K562 (cell line): Measurements from ENCODE around the gene PADI4. TPM values are rescaled to one million over a fixed set of nuclear protein-coding genes. Genes with fewer than 3 reads are reported as not detected.
A peak's percentile ranks its signal among the peaks of the same experiment; 100 is the strongest.

ENCODE experiments used
- ATAC-seq: fragments of 200-7000 bp; cut with Tn5 transposase; 3 replicates; pipeline ENCODE4 v1.9.1; 2020; ENCODE audit warnings: moderate library complexity
- BruUV-seq: library from RNA; stranded (reverse); fragments of 400-500 nt; replicated peaks from 2 replicates; lab custom pipeline; 2021; lab: Mats Ljungman, UMichigan
- CTCF ChIA-PET: fragments of 300-600 bp; formaldehyde crosslinking; extraction: SDS; loops from one replicate; lab custom pipeline; 2021; ENCODE audit warnings: low intra/inter-chr PET ratio; lab: Yijun Ruan, JAX
- POLR2A ChIA-PET: fragments of 300-600, 350-650 bp; sonication (Branson Sonifier 250); formaldehyde crosslinking; extraction: SDS; loops from one replicate; lab custom pipeline; 2021; ENCODE audit warnings: antibody characterized with exemption, inconsistent platforms; lab: Yijun Ruan, JAX
- DNase-seq, 4 experiments: peaks; one replicate each; pipeline versions ENCODE4 v3.0.0 to v3.0.0-alpha.2; 2011 to 2018; ENCODE audit warnings: low spot score in 3 of 4, mixed read lengths in 3 of 4; ENCODE audit errors: extremely low read depth in 1 of 4
- FAIRE-seq: peaks from 2 replicates; lab custom pipeline; 2011; peaks lifted over from hg19 to GRCh38; lab: Jason Lieb, UNC
- H2AFZ ChIP-seq: 2 replicates; pipeline ENCODE4 v1.6.0; 2011; ENCODE audit warnings: low read depth, low read length, control low read depth, inconsistent platforms
- H3K27ac ChIP-seq: fragments of 200-600 bp; 3 replicates; pipeline ENCODE4 v1.8.0; 2011; ENCODE audit warnings: low read depth, mild to moderate bottlenecking, control low read depth, inconsistent platforms, low read length, moderate library complexity, mixed read lengths; ENCODE audit errors: extremely low read depth
- H3K27me3 ChIP-seq, 2 experiments: fragments of 300-600 bp in 1 of 2; 2 replicates in 1 of 2; 3 replicates in 1 of 2; pipeline versions ENCODE4 v1.6.0 to v1.8.0; 2011; ENCODE audit warnings: inconsistent platforms in 2 of 2, low read length in 2 of 2, mild to moderate bottlenecking in 1 of 2, mixed read lengths in 1 of 2, moderate library complexity in 1 of 2; ENCODE audit not compliant: control insufficient read depth in 2 of 2, insufficient read depth in 2 of 2
- H3K36me3 ChIP-seq: fragments of 300-600 bp; 3 replicates; pipeline ENCODE4 v1.8.0; 2011; ENCODE audit warnings: mild to moderate bottlenecking, low read length, inconsistent platforms; ENCODE audit not compliant: control insufficient read depth, insufficient read depth
- H3K4me1 ChIP-seq, 2 experiments: fragments of 200-600 bp in 1 of 2; replicated peaks in 1 of 2; 2 replicates in 1 of 2; 3 replicates in 1 of 2; pipeline versions ENCODE4 v1.5.1 to v1.8.0; 2011; ENCODE audit warnings: inconsistent platforms in 2 of 2, low read length in 2 of 2, mild to moderate bottlenecking in 1 of 2, mixed read lengths in 1 of 2, moderate library complexity in 1 of 2; ENCODE audit not compliant: control insufficient read depth in 2 of 2, insufficient read depth in 2 of 2
- H3K4me2 ChIP-seq: 2 replicates; pipeline ENCODE4 v1.6.1; 2011; ENCODE audit warnings: low read length, control low read depth, inconsistent platforms, mixed read lengths; ENCODE audit not compliant: insufficient read depth
- H3K4me3 ChIP-seq: fragments of 200-600 bp; sonication (generic), shearing (Covaris generic); 2 replicates; pipeline ENCODE4 v1.5.1; 2016; ENCODE audit warnings: control low read depth, inconsistent platforms
- H3K79me2 ChIP-seq: fragments of 200-600 bp; 3 replicates; pipeline ENCODE4 v1.8.0; 2011; ENCODE audit warnings: low read length, inconsistent platforms; ENCODE audit not compliant: control insufficient read depth, insufficient read depth
- H3K9ac ChIP-seq, 2 experiments: 2 replicates each; pipeline versions ENCODE4 v1.6.0 to v1.6.1; 2011; ENCODE audit warnings: low read depth in 2 of 2, low read length in 2 of 2, control low read depth in 1 of 2, inconsistent platforms in 1 of 2, mild to moderate bottlenecking in 1 of 2, mixed read lengths in 1 of 2; ENCODE audit not compliant: insufficient read depth in 1 of 2
- H3K9me1 ChIP-seq: one replicate; pipeline ENCODE4 v1.6.0; 2011; ENCODE audit warnings: inconsistent platforms, mild to moderate bottlenecking, low read length, moderate library complexity; ENCODE audit not compliant: control insufficient read depth, insufficient read depth
- H3K9me3 ChIP-seq: replicated peaks from 2 replicates; pipeline ENCODE4 v1.5.1; 2011; ENCODE audit warnings: low read depth, low read length, inconsistent platforms; ENCODE audit not compliant: control insufficient read depth, insufficient read depth
- H4K20me1 ChIP-seq: replicated peaks from 2 replicates; pipeline ENCODE4 v1.6.1; 2011; ENCODE audit warnings: low read length, inconsistent platforms, mixed read lengths; ENCODE audit not compliant: control insufficient read depth, insufficient read depth
- CBX1 ChIP-seq: sonication (generic); IDR thresholded peaks from 2 replicates; pipeline ENCODE4 v1.6.1; 2016; ENCODE audit warnings: antibody characterized with exemption, low read depth, mild to moderate bottlenecking
- CEBPZ ChIP-seq: fragments of 150-350 bp; IDR thresholded peaks from 2 replicates; pipeline ENCODE4 v1.6.1; 2014; ENCODE audit warnings: low read depth, mild to moderate bottlenecking, low read length, borderline replicate concordance
- CREB1 ChIP-seq, 2 experiments: sonication (generic) in 1 of 2; formaldehyde crosslinking in 1 of 2; IDR thresholded peaks; 2 replicates each; pipeline versions ENCODE4 v1.6.1 to v1.8.0; 2012 to 2022; ENCODE audit warnings: inconsistent platforms in 1 of 2, mild to moderate bottlenecking in 1 of 2, missing genetic modification reagents in 1 of 2, moderate library complexity in 1 of 2
- DMBX1 ChIP-seq: fragments of 250-450 bp; sonication (Bioruptor Pico); IDR thresholded peaks from 2 replicates; pipeline ENCODE4 v1.8.0; 2022; ENCODE audit warnings: inconsistent platforms, mild to moderate bottlenecking, moderate library complexity, borderline replicate concordance
- FOSL1 ChIP-seq: fragments of 200-800 bp; sonication (Bioruptor generic); conservative IDR thresholded peaks from 2 replicates; pipeline ENCODE4 v1.6.1; 2016; ENCODE audit warnings: missing genetic modification characterization, missing compliant biosample characterization
- GTF2F1 ChIP-seq: IDR thresholded peaks from 2 replicates; pipeline ENCODE4 v1.6.1; 2011; ENCODE audit warnings: low read depth, low read length, improper control_type of control experiment
- HEY1 ChIP-seq: fragments of 250-450 bp; sonication (Bioruptor Pico); IDR thresholded peaks from 2 replicates; pipeline ENCODE4 v1.5.0; 2020; ENCODE audit warnings: mild to moderate bottlenecking, moderate library complexity, borderline replicate concordance
- JUND ChIP-seq, 2 experiments: IDR thresholded peaks; 2 replicates in 1 of 2; 3 replicates in 1 of 2; pipeline ENCODE4 v1.6.1; 2011; ENCODE audit warnings: borderline replicate concordance in 2 of 2, low read depth in 2 of 2, low read length in 2 of 2, improper control_type of control experiment in 1 of 2, missing biosample characterization in 1 of 2, missing genetic modification characterization in 1 of 2, missing genetic modification reagents in 1 of 2
- NUFIP1 ChIP-seq: fragments of 450-650 bp; IDR thresholded peaks from 2 replicates; pipeline ENCODE4 v1.6.1; 2018; ENCODE audit not compliant: partially characterized antibody
- SMARCA4 ChIP-seq: fragments of 450-650 bp; IDR thresholded peaks from 2 replicates; pipeline ENCODE4 v1.6.1; 2016
- ZBTB2 ChIP-seq: fragments of 450-650 bp; IDR thresholded peaks from 2 replicates; pipeline ENCODE4 v1.6.1; 2016; ENCODE audit warnings: antibody characterized with exemption
- ZFP30 ChIP-seq: fragments of 250-450 bp; sonication (Bioruptor Pico); IDR thresholded peaks from 2 replicates; pipeline ENCODE4 v1.8.0; 2022; ENCODE audit warnings: moderate library complexity, mild to moderate bottlenecking, inconsistent platforms, borderline replicate concordance
- ZNF140 ChIP-seq: fragments of 250-450 bp; sonication (Bioruptor Pico); IDR thresholded peaks from 2 replicates; pipeline ENCODE4 v1.8.0; 2021; ENCODE audit warnings: moderate library complexity, mild to moderate bottlenecking, inconsistent platforms
- ZNF77 ChIP-seq: fragments of 250-450 bp; sonication (Bioruptor Pico); IDR thresholded peaks from 2 replicates; pipeline ENCODE4 v1.5.0; 2020
- WGBS: fragments of 100-300 bp; shearing (Covaris generic); methylation state at CpG from one replicate; pipeline ENCODE4 v1.1.6; 2016; ENCODE audit warnings: low coverage, mixed read lengths; ENCODE audit not compliant: insufficient coverage; ENCODE audit errors: missing lambda C conversion rate; 5-methylcytosine and 5-hydroxymethylcytosine counted together
- in situ Hi-C: fragments of 300-500 bp; cut with MboI; formaldehyde crosslinking; loops from 4 replicates; pipeline ENCODE4 v1.15.0; 2018; ENCODE audit warnings: inconsistent platforms, mixed read lengths
- intact Hi-C: fragments of 100-400 bp; cut with micrococcal nuclease; formaldehyde crosslinking; loops from 2 replicates; pipeline ENCODE4 v1.14.2; 2022
- polyA plus RNA-seq, 8 experiments: library from polyadenylated mRNA; depleted of rRNA in 4 of 8; stranded (reverse) in 5 of 8; unstranded in 3 of 8; fragments of >200 nt; fragmentation: Nextera tagmentation in 2 of 8; fragmentation: Illumina TruSeq in 1 of 8; extraction: Ambion mirVana in 2 of 8; extraction: Trizol in 1 of 8; gene quantifications; 2 replicates each; pipeline versions ENCODE4 v1.2.1 to v1.2.3, GENCODE V29; 2011 to 2014; ENCODE audit warnings: inconsistent platforms in 1 of 8, missing spikeins in 1 of 8
- total RNA-seq, 7 experiments: library from RNA; depleted of rRNA in 6 of 7; stranded (reverse); fragments of >200 nt in 6 of 7; fragmentation: Illumina TruSeq in 2 of 7; extraction: Trizol in 2 of 7; gene quantifications; 2 replicates each; pipeline versions ENCODE4 v1.2.1 to v1.2.3, GENCODE V29; 2011 to 2021; ENCODE audit warnings: low replicate concordance in 1 of 7

The PADI4 gene
- total and polyA plus RNA-seq, 9 of the 15 experiments (the other 6 are each of a cell fraction or from before 2014, with no cell fraction given) = 0.22 to 0.33 TPM; not detected in 7

- DNase-seq = no peak
- Histone ChIP-seq H3K36me3 (no peaks in the 10 kb centered on the region), H3K27ac (no peak overlapping the region), H4K20me1 (no peaks in the 10 kb centered on the region), H3K4me2 (no peak overlapping the region), H3K4me1 (no peaks in the 10 kb centered on the region), H3K9ac (no peak overlapping the region), H3K9me3 (no peaks in the 10 kb centered on the region), H3K4me3 (no peak overlapping the region), H3K9me1 (no peaks in the 10 kb centered on the region), H3K79me2 (no peaks in the 10 kb centered on the region), H2AFZ (no peak overlapping the region), H3K27me3 (peaks cover 8 to 32% of the 10 kb centered on the region in 2 experiments; a peak in 4 of 5 replicates)
- ATAC-seq = no peak
- FAIRE-seq = no peak
- BruUV-seq = no TSS peak
- intact Hi-C loops = no loop called here
- TF ChIP-seq ZBTB2 (no peak), ZNF77 (CRISPR knock-in tag) (no peak), ZFP30 (CRISPR knock-in tag) (no peak), CBX1 (no peak), CREB1 (IDR thresholded peaks at IDR 0.05) (no peak), CREB1 (CRISPR knock-in tag; IDR thresholded peaks at IDR 0.05) (no peak), FOSL1 (tag) (peak; percentile 43; the same call in 1 of the 2 replicates), HEY1 (no peak), DMBX1 (CRISPR knock-in tag) (no peak), JUND (IDR thresholded peaks at IDR 0.05; ENCODE audit: borderline replicate concordance, low read depth, low read length) (no peak), JUND (tag; IDR thresholded peaks at IDR 0.05; ENCODE audit: borderline replicate concordance, low read depth, low read length) (0 out of 3 replicates have a peak, but pooled peaks have one; percentile 21), SMARCA4 (no peak), CEBPZ (no peak), GTF2F1 (no peak), NUFIP1 (no peak), ZNF140 (CRISPR knock-in tag) (no peak)
- in situ Hi-C loops = no loop called here
- CTCF ChIA-PET = no interaction called here
- POLR2A ChIA-PET = interaction anchor here (0.6 to 1.0 kb wide), 3 partner anchors 9 to 109 kb away, joined by 3 to 4 read pairs (median 3); no protein-coding TSS in a partner anchor
- 2% methylated on average over 14 of the region's 14 CpGs for WGBS
Observed at GRCh38 chr1:17293681-17294425, 14.1 kb upstream of the PADI4 start.
